Ectodermal cell (in vitro differentiated cells): ENCODE results near the gene LEMD1.
"Not testable (repeated sequence)": the region's sequence is repeated elsewhere in the genome, so short reads cannot be mapped to it uniquely, and the experiment has no call there.

Experiments
- H3K27ac ChIP-seq: 2 replicates; pipeline ENCODE4 v1.7.0; 2013; ENCODE audit warnings: mild to moderate bottlenecking, low read depth, low read length; ENCODE audit not compliant: insufficient read depth, poor library complexity, severe bottlenecking
- H3K27me3 ChIP-seq: 2 replicates; pipeline ENCODE4 v1.7.0; 2013; ENCODE audit warnings: mild to moderate bottlenecking, low read length; ENCODE audit not compliant: insufficient read depth, control insufficient read depth, poor library complexity, severe bottlenecking
- H3K36me3 ChIP-seq: one replicate; pipeline ENCODE4 v1.7.0; 2013; ENCODE audit warnings: low read length; ENCODE audit not compliant: control insufficient read depth, insufficient read depth
- H3K4me1 ChIP-seq: one replicate; pipeline ENCODE4 v1.7.0; 2013; ENCODE audit warnings: low read length; ENCODE audit not compliant: control insufficient read depth, insufficient read depth
- H3K4me3 ChIP-seq: 2 replicates; pipeline ENCODE4 v1.7.0; 2013; ENCODE audit warnings: low read depth, low read length, control low read depth; ENCODE audit not compliant: insufficient read depth
- H3K9me3 ChIP-seq: 2 replicates; pipeline ENCODE4 v1.7.0; 2013; ENCODE audit warnings: mild to moderate bottlenecking, low read length, moderate library complexity; ENCODE audit not compliant: control insufficient read depth
- WGBS, 2 experiments: methylation state at CpG; one replicate each; pipeline ENCODE4 v1.1.7; 2013; ENCODE audit warnings: missing lambda C conversion rate in 2 of 2; 5-methylcytosine and 5-hydroxymethylcytosine counted together

Gene LEMD1

GRCh38 chr1:205406252-205406651 is 15.6 kb downstream of the LEMD1 start:
- H3K4me3 ChIP-seq, H3K27ac ChIP-seq, H3K9me3 ChIP-seq, H3K36me3 ChIP-seq, H3K4me1 ChIP-seq, H3K27me3 ChIP-seq: not testable (repeated sequence)
- 89 to 91% methylated on average over 12 of the region's 12 CpGs for WGBS, 2 experiments

- not testable (repeated sequence) for H3K9me3 ChIP-seq, H3K27me3 ChIP-seq, H3K4me1 ChIP-seq, H3K27ac ChIP-seq, H3K36me3 ChIP-seq, H3K4me3 ChIP-seq
- no CpG with 5 or more reads among the region's 3 CpGs for WGBS, 2 experiments
These were observed 17.4 kb downstream of the LEMD1 start for GRCh38 chr1:205404484-205404883.

DNA sequence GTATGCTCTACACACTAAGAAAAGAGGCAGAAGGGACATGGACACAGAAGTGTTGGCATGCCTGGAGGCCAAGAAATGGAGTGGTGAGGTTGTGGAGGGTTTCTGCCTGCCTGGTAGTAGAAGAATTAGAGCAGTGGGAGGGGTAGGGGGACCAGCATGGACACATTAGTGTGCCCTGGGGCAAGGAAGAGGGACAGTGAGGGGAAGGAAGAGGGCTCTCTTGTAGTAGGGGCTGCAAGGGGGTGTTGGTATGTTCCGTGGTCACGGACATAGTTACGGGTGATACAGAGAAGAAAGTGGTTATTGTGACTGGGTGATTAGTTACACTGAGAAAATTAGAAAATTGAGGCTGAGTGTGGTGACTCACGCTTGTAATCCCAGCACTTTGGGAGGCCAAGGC is 23.3 kb downstream of the LEMD1 start:
- no peaks in the 10 kb centered on the region for H3K36me3 ChIP-seq
- no peaks in the 10 kb centered on the region for H3K9me3 ChIP-seq
- no peaks in the 10 kb centered on the region for H3K4me1 ChIP-seq
- no peaks in the 10 kb centered on the region for H3K27me3 ChIP-seq
- 96% methylated on average over 4 of the region's 4 CpGs for WGBS, 2 experiments
- no peak overlapping the region for H3K27ac ChIP-seq
- H3K4me3 ChIP-seq: no peak overlapping the region

DNA sequence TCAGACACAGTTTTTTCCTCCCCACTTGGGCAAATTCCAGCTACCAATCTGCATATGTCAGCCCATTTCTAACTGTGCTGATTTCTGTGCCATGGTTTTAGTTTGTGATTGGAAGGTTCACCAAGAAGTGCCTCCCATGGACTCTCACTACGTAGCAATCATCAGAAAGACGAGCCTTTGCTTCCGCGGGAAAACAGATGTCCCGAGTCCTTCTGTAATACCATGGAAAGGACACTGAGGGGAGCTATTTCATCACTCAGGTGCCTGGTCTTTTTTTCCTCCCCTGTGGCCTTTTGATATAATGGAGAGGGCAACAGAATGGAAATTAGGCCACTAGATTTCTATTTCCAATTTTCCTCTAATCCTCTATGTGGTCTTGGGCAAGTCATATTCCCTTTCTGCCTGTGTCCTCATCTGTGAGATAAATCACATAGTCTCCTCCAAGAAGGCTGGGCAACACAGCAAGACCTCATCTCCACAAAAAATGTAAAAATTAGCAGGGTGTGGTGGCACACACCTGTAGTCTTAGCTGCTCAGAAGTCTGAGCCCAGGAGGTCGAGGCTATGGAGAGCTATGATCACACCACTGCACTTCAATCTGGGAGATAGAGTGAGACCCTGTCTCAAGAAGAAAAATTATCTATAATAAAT is 24.8 kb downstream of the LEMD1 start:
- Histone ChIP-seq H3K9me3 (no peaks in the 10 kb centered on the region), H3K4me1 (no peaks in the 10 kb centered on the region), H3K27ac (no peak overlapping the region), H3K4me3 (no peak overlapping the region), H3K27me3 (no peaks in the 10 kb centered on the region), H3K36me3 (no peaks in the 10 kb centered on the region)
- WGBS, 2 experiments: 6% methylated on average over 6 of the region's 6 CpGs

DNA sequence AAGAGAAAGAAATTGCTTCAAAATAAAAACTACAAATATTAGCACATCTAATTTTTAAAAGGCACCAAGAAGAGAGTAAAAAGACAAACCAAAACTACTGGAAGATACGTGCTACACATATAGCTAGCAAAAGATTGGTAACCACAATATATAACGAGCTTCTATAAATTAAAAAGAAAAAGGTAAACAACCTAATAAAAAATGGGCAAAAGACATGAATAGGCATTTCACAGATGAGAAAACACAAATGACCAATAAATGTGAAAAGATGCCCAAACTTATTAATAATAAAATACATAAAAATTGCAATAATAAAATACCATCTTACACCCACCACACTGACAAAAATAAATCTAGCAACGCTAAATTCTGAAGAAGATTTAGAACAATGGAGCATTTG is 26.2 kb downstream of the LEMD1 start:
- Histone ChIP-seq H3K27ac (no peak overlapping the region), H3K4me1 (no peaks in the 10 kb centered on the region), H3K36me3 (no peaks in the 10 kb centered on the region), H3K4me3 (no peak overlapping the region), H3K9me3 (no peaks in the 10 kb centered on the region), H3K27me3 (no peaks in the 10 kb centered on the region)
- 100% methylated on average over 1 to 3 of the region's 3 CpGs for WGBS, 2 experiments

DNA sequence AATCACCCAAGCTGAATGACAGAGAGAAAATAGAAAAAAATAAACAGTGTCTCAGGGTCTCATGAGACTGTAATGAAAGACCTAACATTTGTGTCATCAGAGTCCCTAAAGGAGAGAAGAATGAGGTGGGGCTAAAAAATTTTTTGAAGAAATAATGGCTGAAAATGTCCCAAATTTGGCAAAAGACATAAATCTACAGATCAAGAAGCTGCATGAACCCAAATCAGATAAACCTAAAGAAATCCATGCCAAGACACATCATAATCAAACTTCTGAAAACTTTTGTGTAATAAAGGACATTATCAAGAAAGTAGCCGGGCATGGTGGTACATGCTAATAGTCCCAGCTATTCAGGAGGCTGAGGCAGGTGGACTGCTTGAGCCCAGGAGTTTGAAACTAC is 29.2 kb downstream of the LEMD1 start:
- H3K27me3 ChIP-seq: no peaks in the 10 kb centered on the region
- H3K9me3 ChIP-seq: no peaks in the 10 kb centered on the region
- H3K4me1 ChIP-seq: no peaks in the 10 kb centered on the region
- no peak overlapping the region for H3K27ac ChIP-seq
- WGBS, 2 experiments: 86 to 100% methylated on average over 1 of the region's 1 CpG
- H3K4me3 ChIP-seq: no peak overlapping the region
- H3K36me3 ChIP-seq: no peaks in the 10 kb centered on the region

DNA sequence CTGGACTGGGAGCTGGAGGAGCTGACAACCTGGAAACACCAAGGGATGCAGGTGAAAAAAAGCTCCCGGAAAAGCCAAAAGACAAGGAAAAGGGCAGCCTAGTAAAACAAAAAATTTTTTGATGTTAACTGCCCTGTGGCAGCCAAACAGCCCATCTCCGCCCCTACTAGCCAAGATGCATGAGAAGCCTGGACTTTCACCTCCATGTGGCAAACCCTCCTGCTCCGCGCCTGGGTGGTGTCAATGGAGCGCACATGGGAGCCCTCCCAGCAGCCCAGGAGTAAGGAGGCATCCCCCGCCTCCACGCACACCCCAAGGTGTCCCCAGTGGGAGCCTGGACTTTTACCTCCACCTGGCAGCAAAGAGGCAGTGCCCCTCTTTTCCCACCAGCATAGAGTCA is 30.5 kb downstream of the LEMD1 start:
- WGBS, 2 experiments: 90 to 91% methylated on average over 7 of the region's 7 CpGs
- no peaks in the 10 kb centered on the region for H3K27me3 ChIP-seq
- no peaks in the 10 kb centered on the region for H3K36me3 ChIP-seq
- H3K4me1 ChIP-seq: no peaks in the 10 kb centered on the region
- no peak overlapping the region for H3K4me3 ChIP-seq
- H3K9me3 ChIP-seq: no peaks in the 10 kb centered on the region
- no peak overlapping the region for H3K27ac ChIP-seq

DNA sequence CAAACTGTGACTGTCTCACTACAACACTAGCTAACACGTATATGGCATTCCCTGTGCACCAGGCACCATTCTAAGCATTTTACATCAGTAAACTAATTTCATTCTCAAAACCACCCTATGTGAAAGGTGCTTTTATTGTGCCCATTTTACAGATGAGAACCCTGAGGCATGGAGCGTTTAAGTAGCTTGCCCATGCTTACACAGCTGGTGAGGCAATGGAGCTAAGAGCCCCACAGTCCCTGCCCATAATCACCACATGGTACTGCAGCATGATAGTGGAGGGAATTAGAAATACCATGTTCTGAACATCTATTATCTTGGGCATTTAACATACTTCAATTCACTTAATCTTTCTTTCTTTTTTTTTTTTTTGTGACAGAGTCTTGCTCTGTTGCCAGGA is 34.0 kb downstream of the LEMD1 start:
- no peak overlapping the region for H3K27ac ChIP-seq
- H3K36me3 ChIP-seq: no peaks in the 10 kb centered on the region
- H3K4me1 ChIP-seq: no peaks in the 10 kb centered on the region
- no peaks in the 10 kb centered on the region for H3K27me3 ChIP-seq
- 96 to 100% methylated on average over 2 of the region's 2 CpGs for WGBS, 2 experiments
- no peak overlapping the region for H3K4me3 ChIP-seq
- H3K9me3 ChIP-seq: no peaks in the 10 kb centered on the region

DNA sequence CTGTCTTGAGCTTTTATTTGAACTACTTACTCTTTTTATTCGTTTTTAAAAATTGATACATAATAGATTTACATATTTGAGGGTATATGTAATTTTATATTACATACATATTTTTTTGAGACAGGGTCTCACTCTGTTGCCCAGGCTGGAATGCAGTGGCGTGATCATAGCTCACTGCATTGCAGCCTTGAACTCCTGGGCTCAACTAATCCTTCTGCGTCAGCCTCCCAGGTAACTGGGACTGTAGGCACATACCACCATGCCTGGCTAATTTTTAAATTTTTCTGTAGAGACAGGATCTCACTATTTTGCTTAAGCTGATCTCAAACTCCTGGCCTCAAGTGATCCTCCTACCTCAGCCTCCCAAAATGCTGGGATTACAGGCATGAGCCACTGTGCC is 38.9 kb downstream of the LEMD1 start:
- 92 to 96% methylated on average over 2 of the region's 3 CpGs for WGBS, 2 experiments
- H3K27ac ChIP-seq: not testable (repeated sequence)

DNA sequence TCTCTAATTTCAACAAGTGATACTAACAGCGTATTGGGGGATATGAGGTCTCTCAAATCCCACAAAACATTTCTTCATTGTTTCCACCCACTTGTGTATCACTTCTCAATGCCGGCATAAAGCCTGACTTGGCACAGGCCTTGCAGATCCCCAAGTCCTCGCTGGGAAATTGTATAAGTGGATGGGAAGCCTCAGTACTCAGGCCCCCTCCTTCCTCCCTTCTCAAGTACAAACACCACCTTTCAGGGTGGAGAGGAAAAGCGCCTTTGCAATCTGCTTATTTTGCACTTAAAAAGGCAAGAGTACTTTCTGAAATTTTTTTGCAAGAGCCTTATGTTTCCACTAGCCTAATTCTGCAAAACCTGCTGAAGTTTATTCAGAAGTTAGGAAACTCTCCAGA is 39.3 kb downstream of the LEMD1 start:
- no peaks in the 10 kb centered on the region for H3K27me3 ChIP-seq
- H3K4me1 ChIP-seq: no peaks in the 10 kb centered on the region
- 73 to 76% methylated on average over 2 to 4 of the region's 4 CpGs for WGBS, 2 experiments
- H3K27ac ChIP-seq: no peak overlapping the region
- no peaks in the 10 kb centered on the region for H3K36me3 ChIP-seq
- no peaks in the 10 kb centered on the region for H3K9me3 ChIP-seq
- no peak overlapping the region for H3K4me3 ChIP-seq

More for the DNA sequence above, 38.9 kb downstream of the LEMD1 start:
- H3K4me3 ChIP-seq, H3K36me3 ChIP-seq, H3K4me1 ChIP-seq, H3K9me3 ChIP-seq, H3K27me3 ChIP-seq: not testable (repeated sequence)

DNA sequence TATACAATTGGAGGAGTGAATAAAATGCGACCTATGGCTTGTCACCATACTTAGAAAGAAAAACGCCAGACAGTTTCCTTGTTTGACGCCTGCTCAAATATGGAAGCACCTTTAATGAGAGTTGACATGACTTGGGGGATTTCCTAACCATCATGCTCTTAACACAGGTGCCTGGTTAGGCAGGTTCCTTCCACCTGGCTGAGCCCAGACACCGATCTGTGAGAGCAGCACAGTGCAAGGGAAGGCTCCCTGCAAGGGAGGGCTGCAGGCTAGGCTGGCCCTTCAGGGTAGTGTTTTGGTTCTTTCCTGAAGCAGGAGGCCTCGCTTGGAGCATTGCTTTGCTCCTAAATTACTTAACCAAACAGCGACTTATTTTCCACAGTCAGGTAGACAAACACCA is 40.6 kb downstream of the LEMD1 start:
- Histone ChIP-seq H3K4me1 (no peaks in the 10 kb centered on the region), H3K36me3 (no peaks in the 10 kb centered on the region), H3K9me3 (no peaks in the 10 kb centered on the region), H3K27ac (no peak overlapping the region), H3K27me3 (no peaks in the 10 kb centered on the region), H3K4me3 (no peak overlapping the region)
- WGBS, 2 experiments: 93 to 95% methylated on average over 6 of the region's 6 CpGs
